NCI-H510A treated with DMSO at 0.1 percent for 48 hours (cell line): ENCODE results near the gene TNN.
"Not testable (repeated sequence)": the region's sequence is repeated elsewhere in the genome, so short reads cannot be mapped to it uniquely, and the experiment has no call there.

Experiments used
- DNase-seq: peaks from one replicate; lab custom pipeline; 2025; lab: John Stamatoyannopoulos, UW

The TNN gene, protein sequence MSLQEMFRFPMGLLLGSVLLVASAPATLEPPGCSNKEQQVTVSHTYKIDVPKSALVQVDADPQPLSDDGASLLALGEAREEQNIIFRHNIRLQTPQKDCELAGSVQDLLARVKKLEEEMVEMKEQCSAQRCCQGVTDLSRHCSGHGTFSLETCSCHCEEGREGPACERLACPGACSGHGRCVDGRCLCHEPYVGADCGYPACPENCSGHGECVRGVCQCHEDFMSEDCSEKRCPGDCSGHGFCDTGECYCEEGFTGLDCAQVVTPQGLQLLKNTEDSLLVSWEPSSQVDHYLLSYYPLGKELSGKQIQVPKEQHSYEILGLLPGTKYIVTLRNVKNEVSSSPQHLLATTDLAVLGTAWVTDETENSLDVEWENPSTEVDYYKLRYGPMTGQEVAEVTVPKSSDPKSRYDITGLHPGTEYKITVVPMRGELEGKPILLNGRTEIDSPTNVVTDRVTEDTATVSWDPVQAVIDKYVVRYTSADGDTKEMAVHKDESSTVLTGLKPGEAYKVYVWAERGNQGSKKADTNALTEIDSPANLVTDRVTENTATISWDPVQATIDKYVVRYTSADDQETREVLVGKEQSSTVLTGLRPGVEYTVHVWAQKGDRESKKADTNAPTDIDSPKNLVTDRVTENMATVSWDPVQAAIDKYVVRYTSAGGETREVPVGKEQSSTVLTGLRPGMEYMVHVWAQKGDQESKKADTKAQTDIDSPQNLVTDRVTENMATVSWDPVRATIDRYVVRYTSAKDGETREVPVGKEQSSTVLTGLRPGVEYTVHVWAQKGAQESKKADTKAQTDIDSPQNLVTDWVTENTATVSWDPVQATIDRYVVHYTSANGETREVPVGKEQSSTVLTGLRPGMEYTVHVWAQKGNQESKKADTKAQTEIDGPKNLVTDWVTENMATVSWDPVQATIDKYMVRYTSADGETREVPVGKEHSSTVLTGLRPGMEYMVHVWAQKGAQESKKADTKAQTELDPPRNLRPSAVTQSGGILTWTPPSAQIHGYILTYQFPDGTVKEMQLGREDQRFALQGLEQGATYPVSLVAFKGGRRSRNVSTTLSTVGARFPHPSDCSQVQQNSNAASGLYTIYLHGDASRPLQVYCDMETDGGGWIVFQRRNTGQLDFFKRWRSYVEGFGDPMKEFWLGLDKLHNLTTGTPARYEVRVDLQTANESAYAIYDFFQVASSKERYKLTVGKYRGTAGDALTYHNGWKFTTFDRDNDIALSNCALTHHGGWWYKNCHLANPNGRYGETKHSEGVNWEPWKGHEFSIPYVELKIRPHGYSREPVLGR (N-terminal part only)

DNA sequence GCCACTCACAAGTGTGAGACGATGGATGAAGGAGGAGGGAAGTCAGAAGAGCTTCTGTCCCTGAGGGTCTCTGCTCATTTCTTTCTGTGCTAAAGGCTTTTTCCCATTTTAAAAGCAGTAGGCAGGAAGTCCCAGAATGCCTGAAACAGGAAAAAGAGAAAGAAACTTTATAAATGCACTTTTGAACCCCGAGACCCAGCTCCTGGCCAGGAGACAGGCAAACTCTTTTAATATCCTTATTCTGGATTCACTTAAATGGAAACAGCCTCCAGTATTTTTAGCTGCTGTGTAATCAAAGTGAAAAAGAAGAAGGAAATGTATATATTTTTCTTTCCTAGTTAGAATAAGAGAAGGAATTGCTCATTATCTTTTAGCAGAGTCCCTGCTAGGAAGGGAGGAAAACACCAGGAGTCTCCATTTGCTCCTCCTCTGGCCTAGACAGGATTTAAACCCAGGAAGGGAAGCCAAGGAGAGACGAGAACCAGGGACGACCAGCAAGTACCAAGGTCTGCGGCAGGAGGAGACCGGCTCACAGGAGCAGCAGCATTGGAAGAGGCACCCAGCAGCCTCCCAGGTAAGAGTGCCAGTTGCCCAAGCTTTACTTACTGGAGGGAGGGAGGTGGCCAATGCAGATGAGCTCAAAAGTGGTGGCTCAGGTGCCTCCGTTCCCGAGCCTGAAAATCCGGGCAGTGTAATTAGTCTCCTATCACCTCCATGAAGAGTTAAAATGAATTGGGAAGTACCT is at the start of gene TNN:
Gene TNN (plus strand): TSS at position 472 of the 745 bp plus-strand sequence. CDS start 9,586 bp downstream, outside the sequence.
- DNase-seq = no peak

DNA sequence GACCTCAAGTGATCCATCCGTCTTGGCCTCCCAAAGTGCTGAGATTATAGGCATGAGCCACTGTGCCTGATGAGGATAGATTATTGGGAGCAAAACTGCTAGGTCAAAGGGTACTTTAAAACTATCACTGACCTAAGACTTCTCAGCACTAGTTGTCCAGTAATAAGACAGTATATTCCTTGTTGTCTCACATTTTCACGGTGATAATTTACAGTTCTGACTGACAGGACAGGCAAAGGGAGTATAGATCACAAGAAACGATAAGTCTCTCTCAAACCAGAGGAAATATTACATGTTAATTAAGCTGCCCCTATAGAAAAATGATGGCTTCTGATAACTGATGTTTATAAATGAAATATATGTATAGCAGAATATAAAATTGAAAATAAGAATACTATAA is 48.1 kb upstream of the TNN start:
- no peak for DNase-seq

DNA sequence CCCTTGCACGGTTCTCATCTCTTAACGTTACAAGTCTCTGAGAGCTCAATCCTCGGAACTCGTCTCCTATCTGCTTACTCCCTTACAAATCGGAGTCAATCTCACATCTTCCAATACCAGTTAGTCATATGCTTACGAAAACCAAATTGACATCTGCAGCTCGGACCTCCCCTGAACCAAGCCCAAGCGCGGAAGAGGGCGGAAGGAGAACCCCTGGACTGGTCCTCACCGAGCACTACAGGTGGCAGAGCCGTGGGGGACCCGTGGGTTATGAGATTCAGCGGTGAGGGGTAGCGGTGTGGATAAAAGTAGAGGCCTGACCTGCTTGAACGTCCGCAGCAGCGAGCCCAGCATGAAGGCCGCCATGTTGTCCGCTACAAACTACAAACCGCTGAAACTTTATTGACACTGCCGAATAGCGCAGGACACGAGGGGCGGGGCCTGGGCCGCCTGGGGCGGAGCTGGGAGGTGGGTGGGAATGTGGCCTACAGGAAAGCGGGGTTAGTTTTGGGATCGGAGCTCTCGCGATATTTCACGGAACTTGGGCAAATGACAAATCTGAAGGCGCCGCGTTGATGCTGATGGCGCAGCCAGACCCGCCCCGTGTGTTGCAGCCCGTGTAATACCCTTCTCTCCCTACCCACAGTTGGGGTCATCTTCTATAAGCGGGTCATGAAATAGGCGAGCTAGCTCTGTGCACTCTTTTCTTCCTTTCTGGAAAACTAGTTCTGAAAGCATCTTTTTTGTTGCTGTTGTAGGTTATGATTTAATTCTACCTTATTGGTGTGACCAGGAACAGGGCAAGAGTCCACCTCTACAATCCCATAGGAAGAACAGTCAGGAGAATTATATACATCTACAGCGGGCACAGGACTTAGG is 44.4 kb upstream of the TNN start, which contains the start of gene MRPS14:
Gene MRPS14 (minus strand): TSS at position 383 of the 879 bp plus-strand sequence. CDS start 17 bp downstream, at position 366.
- peak; percentile 97 for DNase-seq

DNA sequence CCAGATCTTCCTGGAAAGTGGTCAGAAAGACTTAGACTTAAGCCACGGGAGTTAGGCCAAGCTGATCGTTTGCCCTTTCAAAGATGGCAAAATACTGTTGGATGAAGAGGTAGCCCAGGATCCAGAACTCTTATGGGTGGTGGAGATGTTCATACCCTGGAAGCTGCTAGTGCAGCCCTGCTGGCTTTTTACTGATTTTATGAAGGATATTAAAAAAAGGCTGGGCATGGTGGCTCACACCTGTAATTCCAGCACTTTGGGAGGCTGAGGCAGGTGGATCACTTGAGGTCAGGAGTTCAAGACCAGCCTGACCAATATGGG is 43.8 kb upstream of the TNN start:
- not testable (repeated sequence) for DNase-seq

DNA sequence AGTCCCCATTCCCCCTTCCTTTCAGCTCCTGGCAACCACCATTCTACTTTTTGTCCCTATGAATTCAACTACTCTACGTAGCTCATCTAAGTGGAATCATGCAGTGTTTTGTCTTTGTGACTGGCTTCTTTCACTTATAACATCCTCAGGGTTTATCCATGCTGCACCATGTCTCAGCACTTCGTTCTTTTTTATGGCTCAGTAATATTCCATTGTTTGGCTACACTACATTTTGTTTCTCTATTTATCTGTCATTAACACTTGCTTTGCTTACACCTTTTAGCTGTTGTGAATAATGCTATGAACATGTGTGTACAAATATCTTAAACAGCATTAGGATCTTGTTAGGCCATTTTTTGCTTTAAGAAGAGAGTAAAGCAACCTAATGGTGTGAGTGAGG is 42.9 kb upstream of the TNN start:
- DNase-seq = no peak

DNA sequence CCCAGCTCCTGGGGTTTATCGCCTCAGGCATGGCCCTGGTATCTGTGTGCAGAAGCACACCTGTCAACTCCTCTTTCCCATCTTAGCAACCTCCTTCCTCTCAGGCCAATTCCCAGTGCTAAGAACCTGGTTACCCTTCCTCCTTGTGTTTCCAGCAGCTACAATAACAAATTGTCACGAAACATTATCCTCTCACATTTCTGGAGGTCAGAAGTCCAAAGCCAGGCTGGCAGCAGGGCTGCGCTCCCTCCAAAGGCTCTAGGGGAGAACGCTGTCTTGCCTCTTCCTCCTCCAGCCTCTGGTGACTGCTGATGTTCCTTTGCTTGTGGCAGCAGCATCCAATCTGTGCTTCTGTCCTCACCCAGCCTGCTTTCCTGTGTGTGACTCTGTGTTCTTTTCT is 33.7 kb upstream of the TNN start:
- DNase-seq = no peak

DNA sequence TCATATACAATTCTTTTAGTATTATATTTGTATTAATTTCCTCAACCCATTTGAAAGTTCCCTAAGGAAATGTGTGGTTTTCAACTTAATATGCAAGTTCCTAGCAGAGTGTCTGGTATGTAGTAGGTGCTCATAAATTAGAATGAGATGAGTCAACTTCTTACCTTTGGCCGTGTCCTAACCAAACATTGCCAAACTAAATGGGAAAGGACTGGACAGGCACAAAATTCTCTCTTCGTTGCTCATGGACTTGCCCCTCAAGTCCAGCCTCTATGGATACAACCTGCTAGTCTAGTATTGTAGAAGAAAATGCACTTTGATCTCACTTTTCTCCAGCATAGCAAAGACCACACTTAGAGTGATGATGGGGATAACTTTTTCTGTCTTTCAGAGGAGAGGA is 32.9 kb upstream of the TNN start:
- no peak for DNase-seq

DNA sequence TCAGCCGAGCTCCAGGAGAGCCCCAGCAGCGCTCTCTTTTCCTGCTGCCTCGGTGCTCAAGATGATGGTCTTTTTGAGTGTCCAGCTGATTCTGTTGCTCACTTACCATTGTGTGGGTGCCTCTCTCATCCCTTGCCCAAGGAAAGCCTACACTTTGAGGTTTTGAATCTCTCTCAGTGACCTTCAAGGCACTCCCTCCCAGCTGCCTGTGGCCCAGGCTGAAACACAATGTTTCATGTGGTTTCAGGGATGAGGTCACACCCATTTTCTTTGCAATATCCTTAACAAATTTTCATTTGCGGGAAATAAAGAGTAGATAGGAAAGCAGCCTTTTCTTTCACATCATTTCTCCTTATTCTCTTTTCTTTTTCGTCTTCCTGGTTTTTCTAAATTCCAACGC is 31.8 kb upstream of the TNN start:
- no peak for DNase-seq

DNA sequence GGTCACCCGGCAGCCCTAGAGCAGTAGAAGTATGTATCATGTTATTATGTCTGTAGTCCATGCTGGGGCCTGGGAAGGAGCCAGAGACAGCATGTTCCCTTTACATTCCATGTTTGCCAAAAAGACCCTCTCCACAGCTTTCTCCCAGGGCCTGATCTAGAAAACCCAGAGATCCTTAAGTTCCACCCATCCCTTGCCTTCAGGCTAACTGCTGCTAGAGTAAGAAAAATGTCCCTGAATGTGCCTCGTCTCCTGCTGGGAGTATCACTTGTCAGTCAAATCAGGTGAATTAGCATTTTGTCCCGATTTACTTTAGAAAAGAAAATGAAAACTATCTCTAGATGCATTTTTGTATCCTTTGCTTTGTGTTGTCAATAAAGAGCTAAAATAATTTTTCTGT is 31.2 kb upstream of the TNN start:
- no peak for DNase-seq

DNA sequence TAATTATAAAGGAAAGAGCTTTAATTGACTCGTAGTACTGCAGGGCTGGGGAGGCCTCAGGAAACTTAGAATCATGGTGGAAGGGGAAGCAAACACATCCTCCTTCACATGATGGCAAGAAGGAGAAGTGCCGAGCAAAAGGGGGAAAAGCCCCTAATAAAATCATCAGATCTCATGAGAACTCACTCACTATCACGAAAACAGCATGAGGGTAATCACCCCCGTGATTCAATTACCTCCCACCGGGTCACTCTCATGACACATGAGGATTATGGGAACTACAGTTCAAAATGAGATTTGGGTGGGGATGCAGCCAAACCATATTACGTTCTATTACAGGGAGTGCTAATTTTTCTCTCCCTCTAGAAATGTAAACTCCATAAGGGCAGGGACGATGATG is 30.2 kb upstream of the TNN start:
- DNase-seq = no peak

DNA sequence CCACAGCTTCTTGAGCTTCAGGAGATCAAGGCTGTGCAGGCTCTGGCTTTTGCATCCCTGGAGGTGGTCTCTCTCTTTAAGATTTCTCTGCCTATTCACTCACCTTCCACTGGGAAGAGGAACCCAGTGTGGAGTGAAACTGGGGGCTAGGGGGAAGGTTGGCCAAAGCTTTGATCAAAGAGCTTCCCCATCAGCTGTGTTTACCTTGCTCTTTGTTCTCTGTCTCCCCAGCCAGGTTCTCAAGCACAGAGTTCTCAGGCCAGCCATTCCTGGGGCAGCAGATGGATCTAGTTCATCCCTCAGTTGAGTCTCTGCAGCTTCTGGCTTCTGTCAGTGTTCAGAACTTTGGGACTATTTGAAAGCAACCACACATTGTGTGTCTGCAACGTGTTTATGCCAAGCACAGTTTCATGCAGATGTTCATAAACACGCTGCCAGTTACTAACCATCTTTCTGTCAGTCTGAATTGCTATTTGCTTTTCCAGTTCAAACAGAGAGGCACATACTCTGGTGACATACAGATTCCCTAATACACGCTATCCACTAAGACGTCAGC is 27.2 kb upstream of the TNN start:
- peak; percentile 17 for DNase-seq

DNA sequence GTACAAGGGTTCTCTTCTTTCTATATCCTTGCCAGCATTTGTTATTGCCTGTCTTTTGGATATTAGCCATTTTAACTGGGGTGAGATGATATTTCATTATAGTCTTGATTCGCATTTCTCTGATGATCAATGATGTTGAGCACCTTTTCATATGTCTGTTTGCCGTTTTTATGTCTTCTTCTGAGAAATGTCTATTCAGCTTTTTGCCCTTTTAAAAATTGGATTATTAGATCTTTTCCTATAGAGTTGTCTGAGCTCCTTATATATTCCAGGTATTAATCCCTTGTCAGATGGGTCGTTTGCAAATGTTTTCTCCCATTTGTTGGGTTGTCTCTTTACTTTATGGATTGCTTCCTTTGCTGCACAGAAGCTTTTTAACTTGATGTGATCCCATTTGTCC is 25.0 kb upstream of the TNN start:
- DNase-seq = no peak

DNA sequence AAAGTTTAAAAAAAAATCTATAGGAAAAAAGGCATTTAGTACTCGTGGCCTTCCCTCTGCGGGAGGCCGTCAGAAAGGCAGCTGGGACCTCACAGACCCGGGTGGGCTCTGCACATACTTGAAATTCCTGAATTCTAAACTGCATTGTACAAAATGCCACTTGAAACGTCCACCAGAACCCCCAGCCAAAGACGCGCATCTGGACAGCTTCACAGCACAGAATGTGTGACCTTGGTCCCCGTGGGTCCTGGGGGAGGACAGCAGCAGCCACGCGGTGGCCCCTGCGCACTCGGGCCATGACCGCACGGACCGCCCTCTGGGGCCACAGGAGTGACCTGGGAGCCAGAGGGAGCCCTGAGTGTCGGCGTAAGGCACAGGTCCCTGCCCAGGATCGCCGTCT is 23.8 kb upstream of the TNN start:
- DNase-seq = no peak

DNA sequence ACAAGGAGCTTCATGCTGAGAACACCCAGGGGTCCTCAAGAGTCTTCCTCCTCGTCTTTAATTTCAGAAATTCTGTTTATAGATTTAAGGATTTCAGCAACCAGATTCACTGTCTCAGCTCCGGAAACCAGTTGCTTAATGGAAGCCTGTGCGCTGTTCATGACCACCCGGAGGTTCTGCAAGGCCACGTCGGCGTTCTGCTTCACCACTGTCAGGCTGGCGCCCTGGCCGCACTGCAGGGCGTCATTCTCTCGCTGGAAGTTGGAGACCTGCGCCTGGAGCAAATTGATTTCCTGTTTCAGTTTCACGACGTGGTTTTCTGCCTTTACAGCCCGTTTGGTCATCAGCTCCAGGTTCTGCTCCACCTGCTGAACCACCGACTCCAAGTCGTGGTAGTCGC is 23.0 kb upstream of the TNN start:
- DNase-seq = not testable (repeated sequence)

DNA sequence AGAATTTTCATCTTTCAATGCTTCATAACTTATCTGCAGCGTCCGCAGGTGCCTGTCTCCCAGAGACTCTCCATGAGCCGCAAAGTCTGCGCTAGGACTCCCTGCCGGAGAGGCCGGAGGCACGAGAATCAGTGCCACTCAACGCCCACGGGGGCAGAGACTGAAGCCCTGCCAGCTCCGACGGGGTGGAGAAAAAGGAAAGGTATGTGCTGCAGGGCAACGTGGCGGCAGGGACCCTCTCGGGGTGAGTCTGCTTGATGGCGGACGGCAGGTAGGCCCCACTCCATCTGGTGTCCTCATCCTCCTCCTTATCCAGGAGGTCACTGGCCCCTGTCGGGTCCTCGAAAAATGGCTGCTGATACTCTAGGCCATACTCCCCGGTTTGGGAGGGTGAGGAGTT is 22.5 kb upstream of the TNN start:
- no peak for DNase-seq

DNA sequence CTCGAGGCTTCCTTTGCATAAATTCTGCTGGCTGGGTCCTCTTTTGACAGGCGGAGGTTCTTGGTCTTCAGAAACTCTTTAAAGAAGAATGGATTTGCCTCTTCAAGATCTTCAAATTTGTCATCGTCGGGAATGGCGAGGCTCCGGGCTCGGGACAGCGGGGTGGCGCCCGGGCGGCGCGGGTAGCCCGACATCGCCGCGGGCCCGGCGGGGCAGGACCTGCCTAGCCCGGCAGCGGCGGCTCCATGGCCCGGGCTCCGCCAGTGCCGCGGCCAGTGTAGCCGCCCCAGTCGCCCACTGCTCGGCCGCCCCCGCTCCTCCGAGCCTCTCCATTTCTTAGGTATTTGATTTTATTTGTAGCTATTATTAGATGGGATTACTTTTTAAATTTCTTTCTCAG is 22.1 kb upstream of the TNN start:
- DNase-seq = no peak

DNA sequence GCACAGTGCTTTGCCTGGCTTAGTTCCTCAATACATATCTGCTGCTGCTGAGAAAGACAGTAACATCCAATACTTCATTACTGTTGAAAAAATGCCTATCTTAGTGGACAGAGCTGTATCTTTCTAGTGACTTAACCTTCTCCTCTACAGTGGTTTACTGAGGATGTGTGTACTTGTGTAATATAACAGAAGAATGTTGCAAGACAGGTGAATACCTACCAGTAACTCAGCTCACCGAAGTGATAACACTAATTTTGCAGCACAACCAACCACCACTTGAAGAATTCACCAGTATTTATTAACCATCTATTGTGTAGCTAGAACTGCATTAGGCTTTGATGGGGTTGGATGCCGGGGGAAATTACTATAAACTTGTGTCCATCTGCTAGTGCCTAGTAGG is 16.6 kb upstream of the TNN start:
- no peak for DNase-seq

DNA sequence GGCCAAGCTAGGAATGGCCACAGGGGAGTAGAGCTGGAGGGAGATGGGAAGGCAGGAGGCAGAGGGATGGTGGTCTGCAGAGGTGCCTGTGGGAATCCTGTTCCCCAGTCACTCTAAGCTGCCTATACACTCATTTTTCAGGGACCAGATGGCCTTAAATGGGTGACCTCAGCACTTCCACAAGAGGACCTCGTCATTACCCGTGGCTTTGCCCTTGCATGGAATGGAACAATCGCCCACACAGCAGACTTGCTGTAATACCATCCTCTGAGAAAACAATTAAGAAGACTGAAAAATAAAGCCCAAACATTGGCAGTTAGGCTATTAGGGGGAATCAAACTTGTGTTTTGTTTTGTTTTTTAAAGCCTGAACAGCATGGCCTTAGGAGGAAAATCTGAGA is 12.9 kb upstream of the TNN start:
- no peak for DNase-seq

DNA sequence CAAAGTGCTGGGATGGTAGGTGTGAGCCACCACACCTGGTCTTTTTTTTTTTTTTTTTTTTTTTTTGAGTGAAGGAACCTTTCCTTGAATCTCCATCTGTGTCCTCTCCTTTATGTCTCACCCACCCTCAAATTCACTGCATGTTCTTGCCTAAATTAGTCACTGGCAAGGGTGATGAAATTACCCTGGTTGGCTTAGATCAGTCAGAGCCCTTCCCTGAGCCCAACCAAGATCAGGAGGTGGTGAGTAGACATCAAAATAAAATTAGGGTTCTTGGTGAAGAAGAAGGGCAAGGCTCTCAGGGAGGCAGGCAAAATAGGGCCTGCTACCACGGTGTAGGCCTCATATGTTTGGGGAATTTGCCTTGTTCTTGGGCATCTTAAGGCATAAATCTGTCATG is 5.3 kb upstream of the TNN start:
- DNase-seq = no peak

DNA sequence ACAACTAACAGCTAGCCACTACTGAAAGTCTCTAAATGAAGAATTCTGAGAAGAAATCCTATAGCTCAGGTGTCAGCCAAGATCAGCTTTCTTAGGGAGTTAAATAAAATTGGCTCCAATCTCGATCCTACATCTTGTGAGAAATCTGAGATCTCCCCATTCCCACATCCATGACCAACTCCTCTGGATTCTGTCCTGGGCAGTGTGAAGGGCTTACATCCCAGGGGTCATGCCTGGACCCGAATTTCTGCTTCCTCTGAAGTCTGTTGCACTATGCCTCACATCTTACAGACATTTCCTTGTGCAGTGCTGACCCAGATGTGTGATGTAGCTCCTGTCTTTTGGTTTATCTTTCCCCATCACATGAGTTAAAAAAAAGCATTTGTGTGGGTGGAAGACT is 4.8 kb upstream of the TNN start:
- DNase-seq = no peak
